ENCODE measurements around the gene MAL. TPM values are rescaled to one million over a fixed set of nuclear protein-coding genes. Genes with fewer than 3 reads are reported as not detected.

MAL gene
- total RNA-seq, 1 experiment from 2014 or later, result 0.22 TPM

DNA sequence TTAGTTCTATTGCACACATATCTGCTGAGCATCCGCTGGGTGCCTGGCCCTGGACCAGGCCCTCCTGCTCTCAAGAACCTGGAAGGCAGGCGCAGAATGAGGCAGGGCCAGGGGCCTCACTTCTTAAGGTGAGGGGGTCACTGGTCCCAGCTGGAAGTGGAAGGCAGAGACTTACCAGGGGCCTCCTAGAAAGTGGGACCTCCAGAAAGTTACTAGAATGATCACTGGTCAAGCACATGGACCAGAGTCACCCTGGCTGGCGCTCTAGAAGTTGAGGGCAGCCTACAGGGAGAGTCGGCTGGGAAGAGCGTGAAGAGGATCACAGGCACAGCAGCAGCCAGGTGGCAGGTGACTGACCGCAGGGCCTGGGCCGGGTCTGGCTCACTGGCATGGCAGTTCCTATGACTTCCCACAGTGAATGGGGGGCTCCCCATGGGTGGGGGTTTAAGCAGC, 26.1 kb upstream of the MAL start (continued):
- TF ChIP-seq, protein P1, sequence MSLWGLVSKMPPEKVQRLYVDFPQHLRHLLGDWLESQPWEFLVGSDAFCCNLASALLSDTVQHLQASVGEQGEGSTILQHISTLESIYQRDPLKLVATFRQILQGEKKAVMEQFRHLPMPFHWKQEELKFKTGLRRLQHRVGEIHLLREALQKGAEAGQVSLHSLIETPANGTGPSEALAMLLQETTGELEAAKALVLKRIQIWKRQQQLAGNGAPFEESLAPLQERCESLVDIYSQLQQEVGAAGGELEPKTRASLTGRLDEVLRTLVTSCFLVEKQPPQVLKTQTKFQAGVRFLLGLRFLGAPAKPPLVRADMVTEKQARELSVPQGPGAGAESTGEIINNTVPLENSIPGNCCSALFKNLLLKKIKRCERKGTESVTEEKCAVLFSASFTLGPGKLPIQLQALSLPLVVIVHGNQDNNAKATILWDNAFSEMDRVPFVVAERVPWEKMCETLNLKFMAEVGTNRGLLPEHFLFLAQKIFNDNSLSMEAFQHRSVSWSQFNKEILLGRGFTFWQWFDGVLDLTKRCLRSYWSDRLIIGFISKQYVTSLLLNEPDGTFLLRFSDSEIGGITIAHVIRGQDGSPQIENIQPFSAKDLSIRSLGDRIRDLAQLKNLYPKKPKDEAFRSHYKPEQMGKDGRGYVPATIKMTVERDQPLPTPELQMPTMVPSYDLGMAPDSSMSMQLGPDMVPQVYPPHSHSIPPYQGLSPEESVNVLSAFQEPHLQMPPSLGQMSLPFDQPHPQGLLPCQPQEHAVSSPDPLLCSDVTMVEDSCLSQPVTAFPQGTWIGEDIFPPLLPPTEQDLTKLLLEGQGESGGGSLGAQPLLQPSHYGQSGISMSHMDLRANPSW (CRISPR knock-in tag; conservative IDR thresholded peaks at IDR 0.05; ENCODE audit: low read depth), result no peak
- TF ChIP-seq CBFB (CRISPR knock-in tag; IDR thresholded peaks at IDR 0.05; ENCODE audit: low read depth), result no peak
- TF ChIP-seq, protein P2, sequence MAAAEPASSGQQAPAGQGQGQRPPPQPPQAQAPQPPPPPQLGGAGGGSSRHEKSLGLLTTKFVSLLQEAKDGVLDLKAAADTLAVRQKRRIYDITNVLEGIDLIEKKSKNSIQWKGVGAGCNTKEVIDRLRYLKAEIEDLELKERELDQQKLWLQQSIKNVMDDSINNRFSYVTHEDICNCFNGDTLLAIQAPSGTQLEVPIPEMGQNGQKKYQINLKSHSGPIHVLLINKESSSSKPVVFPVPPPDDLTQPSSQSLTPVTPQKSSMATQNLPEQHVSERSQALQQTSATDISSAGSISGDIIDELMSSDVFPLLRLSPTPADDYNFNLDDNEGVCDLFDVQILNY (CRISPR knock-in tag; IDR thresholded peaks at IDR 0.05), result no peak

DNA sequence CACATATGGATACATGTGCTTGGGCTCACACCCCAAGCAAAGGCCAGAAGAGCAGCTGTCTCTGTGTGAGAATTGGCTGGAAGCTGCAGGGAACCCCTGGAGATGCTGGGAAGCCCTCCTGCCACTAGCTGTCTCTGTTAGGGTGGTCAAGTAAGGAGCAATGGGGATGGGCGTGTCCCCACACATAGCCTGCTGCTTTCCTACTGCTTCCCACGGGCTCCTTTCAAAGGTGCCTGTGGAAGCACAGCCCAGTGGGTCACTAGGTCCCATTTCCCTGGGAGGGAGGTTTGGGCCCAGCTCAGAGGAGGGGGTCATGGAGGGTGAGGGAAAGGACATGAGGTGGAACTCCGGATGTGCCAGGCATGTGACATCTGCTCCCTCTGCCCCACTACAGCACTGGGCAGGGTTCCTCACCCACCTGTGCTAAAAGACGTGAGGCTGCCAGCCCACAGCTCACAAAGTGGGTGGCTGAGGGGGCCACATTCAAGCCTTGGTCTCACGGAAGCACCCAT, 24.4 kb upstream of the MAL start:
- no peak for ATAC-seq
- DNase-seq (ENCODE audit: low spot score), result peak; percentile 3
- no peak for TF ChIP-seq IRF2 (CRISPR knock-in tag; IDR thresholded peaks at IDR 0.05; ENCODE audit: borderline replicate concordance, low read depth)
- TF ChIP-seq, protein P3, sequence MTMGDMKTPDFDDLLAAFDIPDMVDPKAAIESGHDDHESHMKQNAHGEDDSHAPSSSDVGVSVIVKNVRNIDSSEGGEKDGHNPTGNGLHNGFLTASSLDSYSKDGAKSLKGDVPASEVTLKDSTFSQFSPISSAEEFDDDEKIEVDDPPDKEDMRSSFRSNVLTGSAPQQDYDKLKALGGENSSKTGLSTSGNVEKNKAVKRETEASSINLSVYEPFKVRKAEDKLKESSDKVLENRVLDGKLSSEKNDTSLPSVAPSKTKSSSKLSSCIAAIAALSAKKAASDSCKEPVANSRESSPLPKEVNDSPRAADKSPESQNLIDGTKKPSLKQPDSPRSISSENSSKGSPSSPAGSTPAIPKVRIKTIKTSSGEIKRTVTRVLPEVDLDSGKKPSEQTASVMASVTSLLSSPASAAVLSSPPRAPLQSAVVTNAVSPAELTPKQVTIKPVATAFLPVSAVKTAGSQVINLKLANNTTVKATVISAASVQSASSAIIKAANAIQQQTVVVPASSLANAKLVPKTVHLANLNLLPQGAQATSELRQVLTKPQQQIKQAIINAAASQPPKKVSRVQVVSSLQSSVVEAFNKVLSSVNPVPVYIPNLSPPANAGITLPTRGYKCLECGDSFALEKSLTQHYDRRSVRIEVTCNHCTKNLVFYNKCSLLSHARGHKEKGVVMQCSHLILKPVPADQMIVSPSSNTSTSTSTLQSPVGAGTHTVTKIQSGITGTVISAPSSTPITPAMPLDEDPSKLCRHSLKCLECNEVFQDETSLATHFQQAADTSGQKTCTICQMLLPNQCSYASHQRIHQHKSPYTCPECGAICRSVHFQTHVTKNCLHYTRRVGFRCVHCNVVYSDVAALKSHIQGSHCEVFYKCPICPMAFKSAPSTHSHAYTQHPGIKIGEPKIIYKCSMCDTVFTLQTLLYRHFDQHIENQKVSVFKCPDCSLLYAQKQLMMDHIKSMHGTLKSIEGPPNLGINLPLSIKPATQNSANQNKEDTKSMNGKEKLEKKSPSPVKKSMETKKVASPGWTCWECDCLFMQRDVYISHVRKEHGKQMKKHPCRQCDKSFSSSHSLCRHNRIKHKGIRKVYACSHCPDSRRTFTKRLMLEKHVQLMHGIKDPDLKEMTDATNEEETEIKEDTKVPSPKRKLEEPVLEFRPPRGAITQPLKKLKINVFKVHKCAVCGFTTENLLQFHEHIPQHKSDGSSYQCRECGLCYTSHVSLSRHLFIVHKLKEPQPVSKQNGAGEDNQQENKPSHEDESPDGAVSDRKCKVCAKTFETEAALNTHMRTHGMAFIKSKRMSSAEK (CRISPR knock-in tag; IDR thresholded peaks at IDR 0.05; ENCODE audit: borderline replicate concordance), result no peak
- TF ChIP-seq, protein P4, sequence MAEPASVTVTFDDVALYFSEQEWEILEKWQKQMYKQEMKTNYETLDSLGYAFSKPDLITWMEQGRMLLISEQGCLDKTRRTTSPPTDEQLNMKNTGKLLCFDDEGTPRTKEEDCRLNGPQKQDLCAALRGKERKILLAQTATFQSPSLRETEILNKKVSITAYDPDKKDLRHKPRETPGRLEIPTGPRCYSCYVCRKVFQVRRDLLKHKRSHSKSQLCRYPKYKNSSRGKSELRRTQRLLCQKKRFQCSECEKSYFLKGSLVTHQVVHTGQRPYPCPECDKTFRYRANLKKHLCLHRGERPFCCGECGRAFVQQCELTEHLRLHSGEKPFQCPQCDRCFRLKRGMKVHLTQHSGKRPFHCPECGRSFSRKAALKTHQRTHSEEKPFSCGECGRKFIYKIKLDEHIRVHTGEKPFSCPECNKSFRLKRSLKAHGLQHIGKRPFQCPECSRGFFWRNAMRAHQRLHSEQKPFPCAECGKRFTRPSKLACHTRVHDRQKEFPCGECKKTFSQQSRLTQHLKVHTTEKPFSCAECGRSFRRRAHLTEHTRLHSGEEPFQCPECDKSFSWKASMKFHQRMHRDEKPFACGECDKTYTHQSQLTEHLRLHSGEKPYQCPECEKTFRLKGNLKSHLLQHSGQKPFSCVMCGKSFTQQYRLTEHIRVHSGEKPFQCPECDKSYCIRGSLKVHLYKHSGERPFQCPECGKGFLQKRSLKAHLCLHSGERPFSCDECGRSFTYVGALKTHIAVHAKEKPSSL (CRISPR knock-in tag; conservative IDR thresholded peaks at IDR 0.05), result no peak
- TF ChIP-seq SOX15 (CRISPR knock-in tag; IDR thresholded peaks at IDR 0.05), result no peak
- TF ChIP-seq, protein P5, sequence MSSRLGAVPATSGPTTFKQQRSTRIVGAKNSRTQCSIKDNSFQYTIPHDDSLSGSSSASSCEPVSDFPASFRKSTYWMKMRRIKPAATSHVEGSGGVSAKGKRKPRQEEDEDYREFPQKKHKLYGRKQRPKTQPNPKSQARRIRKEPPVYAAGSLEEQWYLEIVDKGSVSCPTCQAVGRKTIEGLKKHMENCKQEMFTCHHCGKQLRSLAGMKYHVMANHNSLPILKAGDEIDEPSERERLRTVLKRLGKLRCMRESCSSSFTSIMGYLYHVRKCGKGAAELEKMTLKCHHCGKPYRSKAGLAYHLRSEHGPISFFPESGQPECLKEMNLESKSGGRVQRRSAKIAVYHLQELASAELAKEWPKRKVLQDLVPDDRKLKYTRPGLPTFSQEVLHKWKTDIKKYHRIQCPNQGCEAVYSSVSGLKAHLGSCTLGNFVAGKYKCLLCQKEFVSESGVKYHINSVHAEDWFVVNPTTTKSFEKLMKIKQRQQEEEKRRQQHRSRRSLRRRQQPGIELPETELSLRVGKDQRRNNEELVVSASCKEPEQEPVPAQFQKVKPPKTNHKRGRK (CRISPR knock-in tag; IDR thresholded peaks at IDR 0.05; ENCODE audit: borderline replicate concordance), result no peak
- no peak for TF ChIP-seq TEAD4 (CRISPR knock-in tag; IDR thresholded peaks at IDR 0.05)
- TF ChIP-seq, protein P6, sequence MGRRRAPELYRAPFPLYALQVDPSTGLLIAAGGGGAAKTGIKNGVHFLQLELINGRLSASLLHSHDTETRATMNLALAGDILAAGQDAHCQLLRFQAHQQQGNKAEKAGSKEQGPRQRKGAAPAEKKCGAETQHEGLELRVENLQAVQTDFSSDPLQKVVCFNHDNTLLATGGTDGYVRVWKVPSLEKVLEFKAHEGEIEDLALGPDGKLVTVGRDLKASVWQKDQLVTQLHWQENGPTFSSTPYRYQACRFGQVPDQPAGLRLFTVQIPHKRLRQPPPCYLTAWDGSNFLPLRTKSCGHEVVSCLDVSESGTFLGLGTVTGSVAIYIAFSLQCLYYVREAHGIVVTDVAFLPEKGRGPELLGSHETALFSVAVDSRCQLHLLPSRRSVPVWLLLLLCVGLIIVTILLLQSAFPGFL (CRISPR knock-in tag; IDR thresholded peaks at IDR 0.05; ENCODE audit: borderline replicate concordance), result no peak
- TF ChIP-seq GRHL2 (CRISPR knock-in tag; IDR thresholded peaks at IDR 0.05; ENCODE audit: insufficient replicate concordance, severe bottlenecking), result no peak
- TF ChIP-seq, protein P7, sequence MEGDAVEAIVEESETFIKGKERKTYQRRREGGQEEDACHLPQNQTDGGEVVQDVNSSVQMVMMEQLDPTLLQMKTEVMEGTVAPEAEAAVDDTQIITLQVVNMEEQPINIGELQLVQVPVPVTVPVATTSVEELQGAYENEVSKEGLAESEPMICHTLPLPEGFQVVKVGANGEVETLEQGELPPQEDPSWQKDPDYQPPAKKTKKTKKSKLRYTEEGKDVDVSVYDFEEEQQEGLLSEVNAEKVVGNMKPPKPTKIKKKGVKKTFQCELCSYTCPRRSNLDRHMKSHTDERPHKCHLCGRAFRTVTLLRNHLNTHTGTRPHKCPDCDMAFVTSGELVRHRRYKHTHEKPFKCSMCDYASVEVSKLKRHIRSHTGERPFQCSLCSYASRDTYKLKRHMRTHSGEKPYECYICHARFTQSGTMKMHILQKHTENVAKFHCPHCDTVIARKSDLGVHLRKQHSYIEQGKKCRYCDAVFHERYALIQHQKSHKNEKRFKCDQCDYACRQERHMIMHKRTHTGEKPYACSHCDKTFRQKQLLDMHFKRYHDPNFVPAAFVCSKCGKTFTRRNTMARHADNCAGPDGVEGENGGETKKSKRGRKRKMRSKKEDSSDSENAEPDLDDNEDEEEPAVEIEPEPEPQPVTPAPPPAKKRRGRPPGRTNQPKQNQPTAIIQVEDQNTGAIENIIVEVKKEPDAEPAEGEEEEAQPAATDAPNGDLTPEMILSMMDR (IDR thresholded peaks at IDR 0.05), result no peak
- TF ChIP-seq NFE2L1 (CRISPR knock-in tag; IDR thresholded peaks at IDR 0.05), result no peak
- TF ChIP-seq JAZF1 (CRISPR knock-in tag; IDR thresholded peaks at IDR 0.05), result no peak
- TF ChIP-seq, protein P8, sequence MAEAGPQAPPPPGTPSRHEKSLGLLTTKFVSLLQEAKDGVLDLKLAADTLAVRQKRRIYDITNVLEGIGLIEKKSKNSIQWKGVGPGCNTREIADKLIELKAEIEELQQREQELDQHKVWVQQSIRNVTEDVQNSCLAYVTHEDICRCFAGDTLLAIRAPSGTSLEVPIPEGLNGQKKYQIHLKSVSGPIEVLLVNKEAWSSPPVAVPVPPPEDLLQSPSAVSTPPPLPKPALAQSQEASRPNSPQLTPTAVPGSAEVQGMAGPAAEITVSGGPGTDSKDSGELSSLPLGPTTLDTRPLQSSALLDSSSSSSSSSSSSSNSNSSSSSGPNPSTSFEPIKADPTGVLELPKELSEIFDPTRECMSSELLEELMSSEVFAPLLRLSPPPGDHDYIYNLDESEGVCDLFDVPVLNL (CRISPR knock-in tag; IDR thresholded peaks at IDR 0.05; ENCODE audit: borderline replicate concordance, low read depth), result no peak
- TF ChIP-seq, protein P9, sequence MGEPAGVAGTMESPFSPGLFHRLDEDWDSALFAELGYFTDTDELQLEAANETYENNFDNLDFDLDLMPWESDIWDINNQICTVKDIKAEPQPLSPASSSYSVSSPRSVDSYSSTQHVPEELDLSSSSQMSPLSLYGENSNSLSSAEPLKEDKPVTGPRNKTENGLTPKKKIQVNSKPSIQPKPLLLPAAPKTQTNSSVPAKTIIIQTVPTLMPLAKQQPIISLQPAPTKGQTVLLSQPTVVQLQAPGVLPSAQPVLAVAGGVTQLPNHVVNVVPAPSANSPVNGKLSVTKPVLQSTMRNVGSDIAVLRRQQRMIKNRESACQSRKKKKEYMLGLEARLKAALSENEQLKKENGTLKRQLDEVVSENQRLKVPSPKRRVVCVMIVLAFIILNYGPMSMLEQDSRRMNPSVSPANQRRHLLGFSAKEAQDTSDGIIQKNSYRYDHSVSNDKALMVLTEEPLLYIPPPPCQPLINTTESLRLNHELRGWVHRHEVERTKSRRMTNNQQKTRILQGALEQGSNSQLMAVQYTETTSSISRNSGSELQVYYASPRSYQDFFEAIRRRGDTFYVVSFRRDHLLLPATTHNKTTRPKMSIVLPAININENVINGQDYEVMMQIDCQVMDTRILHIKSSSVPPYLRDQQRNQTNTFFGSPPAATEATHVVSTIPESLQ (CRISPR knock-in tag; IDR thresholded peaks at IDR 0.05), result no peak
- H3K36me3 Mint-ChIP-seq, result no peaks in the 10 kb centered on the region
- no peak overlapping the region for H3K27ac Mint-ChIP-seq
- no peak overlapping the region for H3K4me3 Mint-ChIP-seq
- CTCF ChIA-PET, result interaction anchor here (0.7 kb wide), 2 partner anchors 21 to 52 kb away, joined by 3 read pairs; no protein-coding TSS in a partner anchor
- POLR2A ChIA-PET, result no interaction called here
- H3K9me3 Mint-ChIP-seq, result no peaks in the 10 kb centered on the region
- H3K4me1 Mint-ChIP-seq, result peaks cover 14% of the 10 kb centered on the region
- peaks cover 19% of the 10 kb centered on the region for H3K27me3 Mint-ChIP-seq (ENCODE audit: low read depth)
